22Rv1 (cell line): ENCODE measurements around the gene RASSF1.

Source experiments
- H3K27ac ChIP-seq: fragments of 450-650 bp; 2 replicates; pipeline ENCODE4 v1.5.1; 2017
- ZFX ChIP-seq: fragments of 450-650 bp; IDR thresholded peaks from 2 replicates; pipeline ENCODE4 v1.6.1; 2017; ENCODE audit warnings: antibody characterized with exemption, borderline replicate concordance
- TF ChIP-seq, protein P1 (sequence below): fragments of 450-650 bp; IDR thresholded peaks from 2 replicates; pipeline ENCODE4 v1.5.1; 2017; ENCODE audit warnings: mild to moderate bottlenecking

Gene RASSF1

DNA sequence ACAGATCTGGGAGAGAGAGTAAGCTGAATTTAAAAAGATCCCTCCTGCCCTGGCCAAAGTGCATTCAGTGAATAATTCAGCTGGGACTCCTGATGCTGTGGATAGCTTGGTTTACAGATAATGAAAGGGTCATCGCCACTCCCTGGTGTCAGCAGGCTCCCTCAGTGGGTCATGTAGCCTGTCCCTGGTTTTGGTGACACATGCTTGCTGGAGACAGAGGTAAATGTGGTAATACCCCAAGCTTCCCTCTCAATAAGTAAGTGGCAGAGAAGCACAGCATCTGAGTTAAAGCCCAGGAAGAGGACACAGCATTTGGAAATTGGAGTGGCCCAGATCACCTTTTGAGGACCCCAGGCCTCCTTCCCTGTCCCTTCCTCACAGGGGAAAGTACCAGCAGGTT, 16.8 kb upstream of the RASSF1 start:
- TF ChIP-seq, protein P1, sequence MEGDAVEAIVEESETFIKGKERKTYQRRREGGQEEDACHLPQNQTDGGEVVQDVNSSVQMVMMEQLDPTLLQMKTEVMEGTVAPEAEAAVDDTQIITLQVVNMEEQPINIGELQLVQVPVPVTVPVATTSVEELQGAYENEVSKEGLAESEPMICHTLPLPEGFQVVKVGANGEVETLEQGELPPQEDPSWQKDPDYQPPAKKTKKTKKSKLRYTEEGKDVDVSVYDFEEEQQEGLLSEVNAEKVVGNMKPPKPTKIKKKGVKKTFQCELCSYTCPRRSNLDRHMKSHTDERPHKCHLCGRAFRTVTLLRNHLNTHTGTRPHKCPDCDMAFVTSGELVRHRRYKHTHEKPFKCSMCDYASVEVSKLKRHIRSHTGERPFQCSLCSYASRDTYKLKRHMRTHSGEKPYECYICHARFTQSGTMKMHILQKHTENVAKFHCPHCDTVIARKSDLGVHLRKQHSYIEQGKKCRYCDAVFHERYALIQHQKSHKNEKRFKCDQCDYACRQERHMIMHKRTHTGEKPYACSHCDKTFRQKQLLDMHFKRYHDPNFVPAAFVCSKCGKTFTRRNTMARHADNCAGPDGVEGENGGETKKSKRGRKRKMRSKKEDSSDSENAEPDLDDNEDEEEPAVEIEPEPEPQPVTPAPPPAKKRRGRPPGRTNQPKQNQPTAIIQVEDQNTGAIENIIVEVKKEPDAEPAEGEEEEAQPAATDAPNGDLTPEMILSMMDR, result no peak
- TF ChIP-seq ZFX, result no peak
- H3K27ac ChIP-seq, result peak overlapping the region; percentile 75

DNA sequence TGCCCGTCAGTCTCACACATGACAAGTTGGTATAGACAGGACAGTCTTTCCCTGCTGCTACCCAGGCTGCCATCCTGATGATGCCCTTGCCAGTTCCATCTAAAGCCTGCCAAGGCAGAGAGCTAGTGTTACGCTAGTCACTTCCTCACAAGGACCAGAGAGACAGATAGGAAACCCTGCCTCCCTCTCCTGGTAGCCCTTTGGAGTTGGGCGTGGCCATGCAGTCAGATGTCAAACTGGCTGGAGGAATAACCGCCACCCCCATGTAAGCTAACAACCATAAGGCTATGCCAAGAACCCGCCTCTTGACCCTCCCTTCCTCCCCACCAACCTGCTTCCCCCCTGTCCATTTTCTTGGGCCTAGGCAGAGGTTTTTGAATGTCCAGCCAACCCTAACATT, 15.9 kb upstream of the RASSF1 start:
- H3K27ac ChIP-seq, result peak overlapping the region; percentile 75
- TF ChIP-seq, protein P1, result no peak
- TF ChIP-seq ZFX, result no peak

DNA sequence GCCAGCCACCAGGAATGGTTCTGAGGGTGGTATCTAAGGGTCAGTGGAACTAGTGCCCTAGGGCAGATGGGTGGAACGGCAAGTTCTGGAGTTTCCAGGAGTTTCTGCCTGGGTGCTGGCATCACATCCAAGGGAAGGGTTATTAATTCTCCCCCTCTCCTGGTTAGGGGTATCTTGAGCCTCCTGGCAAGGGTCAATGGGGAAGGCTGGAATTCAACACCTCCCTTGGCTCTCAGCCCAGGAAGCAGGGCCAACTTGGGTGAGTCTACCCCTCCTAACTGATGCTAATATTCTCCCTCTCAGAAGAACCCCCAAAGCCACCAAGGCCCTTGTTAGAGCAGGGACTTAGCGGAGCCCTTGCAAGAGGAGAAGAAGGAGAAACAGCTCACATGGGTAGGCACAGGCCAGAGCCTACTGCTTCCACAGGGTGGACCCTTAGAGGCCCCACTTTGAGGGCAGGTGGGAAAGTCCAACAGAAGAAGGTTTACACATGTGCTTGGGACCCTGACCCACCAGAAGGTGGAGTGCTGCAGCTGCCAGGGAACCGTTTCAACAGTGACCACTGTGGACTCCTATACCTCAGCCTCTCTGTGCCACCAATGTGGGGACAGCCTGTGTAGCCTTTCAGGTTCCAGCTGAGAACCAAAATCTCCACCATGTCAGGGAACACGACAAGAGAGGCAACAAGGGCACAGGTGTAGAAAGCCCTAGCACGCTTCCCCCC, 15.4 kb upstream of the RASSF1 start:
- no peak for TF ChIP-seq ZFX
- TF ChIP-seq, protein P1, result no peak
- peak overlapping the region; percentile 75 for H3K27ac ChIP-seq

DNA sequence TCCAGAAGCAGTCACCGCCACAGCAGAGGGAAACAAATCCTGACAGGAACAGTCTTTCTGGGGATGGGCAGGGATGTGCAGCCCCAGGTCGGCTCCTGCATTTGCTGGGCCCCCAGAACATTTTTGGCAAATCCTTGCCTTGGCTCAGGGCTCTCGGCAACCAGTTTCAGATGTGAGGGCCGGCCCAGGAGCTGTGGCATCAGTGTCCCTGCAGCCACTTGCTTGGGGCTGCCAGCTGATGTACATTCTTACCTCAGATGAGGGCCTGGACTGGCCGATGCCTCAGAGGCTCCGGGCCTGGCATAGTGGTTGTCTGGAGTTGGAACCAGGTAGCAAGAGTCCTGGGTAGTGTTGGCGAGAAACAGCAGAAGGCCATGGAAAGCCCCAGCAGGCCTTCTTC, 14.2 kb upstream of the RASSF1 start:
- TF ChIP-seq, protein P1, result no peak
- no peak for TF ChIP-seq ZFX
- 0 out of 2 replicates have a peak overlapping the region, but pooled peaks have one; percentile 18 for H3K27ac ChIP-seq

DNA sequence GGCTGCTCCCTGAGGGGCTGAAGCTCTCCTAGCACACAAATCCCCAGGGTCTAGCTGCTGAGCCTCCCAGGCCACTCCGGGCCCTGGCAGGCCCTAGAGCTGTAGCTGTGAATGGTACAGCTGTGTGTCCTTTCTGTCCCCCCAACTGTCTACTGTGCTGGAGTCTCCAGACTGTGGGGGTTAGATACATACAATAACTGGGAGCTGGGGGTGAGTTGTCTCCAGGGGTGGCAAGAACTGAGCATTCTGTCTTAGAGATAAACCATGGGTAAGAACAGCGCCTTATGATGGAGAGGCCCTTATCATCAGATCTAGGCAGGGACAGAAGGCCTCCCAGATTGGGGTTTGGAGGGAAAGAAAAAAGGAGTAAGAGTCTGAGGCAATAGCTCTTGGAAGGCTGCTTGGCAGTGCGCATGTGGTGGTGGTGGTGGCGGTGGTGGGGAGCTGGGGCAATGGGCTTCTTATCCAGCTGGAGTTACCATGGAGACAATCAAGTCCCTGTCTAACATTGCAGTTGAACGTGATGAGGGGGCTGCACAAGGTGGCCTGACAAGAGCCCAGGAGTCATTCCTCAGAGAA, 13.6 kb upstream of the RASSF1 start:
- TF ChIP-seq ZFX, result no peak
- TF ChIP-seq, protein P1, result no peak

DNA sequence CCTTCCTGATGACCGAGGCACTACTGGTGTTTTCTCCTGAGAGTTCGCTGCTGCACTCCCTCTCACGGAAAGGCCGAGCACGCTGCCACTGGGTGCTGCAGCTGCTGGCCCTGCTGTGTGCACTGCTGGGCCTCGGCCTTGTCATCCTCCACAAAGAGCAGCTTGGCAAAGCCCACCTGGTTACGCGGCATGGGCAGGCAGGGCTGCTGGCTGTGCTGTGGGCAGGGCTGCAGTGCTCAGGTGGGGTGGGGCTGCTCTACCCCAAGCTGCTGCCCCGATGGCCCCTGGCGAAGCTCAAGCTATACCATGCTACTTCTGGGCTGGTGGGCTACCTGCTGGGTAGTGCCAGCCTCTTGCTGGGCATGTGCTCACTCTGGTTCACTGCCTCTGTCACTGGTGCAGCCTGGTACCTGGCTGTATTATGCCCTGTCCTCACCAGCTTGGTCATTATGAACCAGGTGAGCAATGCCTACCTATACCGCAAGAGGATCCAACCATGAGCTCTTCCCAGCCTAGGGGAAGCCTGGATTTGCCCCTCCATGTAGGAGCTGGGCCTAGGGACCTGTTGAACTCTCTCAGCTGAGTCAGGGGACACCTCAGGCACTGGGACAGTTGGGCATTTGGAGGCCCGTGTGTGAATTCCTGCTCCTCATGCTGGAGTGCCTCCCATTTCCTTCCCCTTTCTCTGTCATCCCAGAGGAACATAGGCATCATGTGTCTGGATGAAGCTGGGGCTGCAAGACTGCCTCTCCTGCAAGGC, 12.8 kb upstream of the RASSF1 start:
- TF ChIP-seq, protein P1, result no peak
- TF ChIP-seq ZFX, result no peak
- H3K27ac ChIP-seq, result peak overlapping the region; percentile 18; the same call in 1 of the 2 replicates

More for the DNA sequence above, 13.6 kb upstream of the RASSF1 start:
- peak overlapping the region; percentile 18; the same call in 1 of the 2 replicates for H3K27ac ChIP-seq

DNA sequence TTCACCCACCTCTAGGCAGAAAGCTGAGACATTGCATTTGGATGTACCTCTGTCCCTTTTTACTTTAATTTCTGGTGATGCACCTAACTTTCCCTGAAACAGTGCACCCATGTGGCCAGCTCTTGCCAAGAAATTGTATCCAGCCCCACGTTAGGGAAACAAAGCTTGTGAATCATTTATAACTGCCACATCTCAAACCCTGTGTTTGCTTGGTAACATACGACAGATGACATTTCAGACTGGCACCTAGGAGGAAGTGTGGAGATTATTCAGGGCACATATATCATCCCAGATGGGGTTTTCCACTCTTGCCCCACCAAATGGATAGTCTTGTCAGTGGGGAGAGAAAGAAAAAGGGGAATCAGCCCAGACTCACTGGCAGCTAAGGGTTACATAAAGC, 12.1 kb upstream of the RASSF1 start:
- H3K27ac ChIP-seq, result peak overlapping the region; percentile 18; the same call in 1 of the 2 replicates
- no peak for TF ChIP-seq ZFX
- TF ChIP-seq, protein P1, result no peak; the same call in 1 of the 2 replicates
